Fibroblast of pulmonary artery (primary cell): ENCODE measurements around the gene FUZ.

Source experiments
- DNase-seq: peaks from one replicate; pipeline ENCODE4 v3.0.0-alpha.2; 2010; ENCODE audit warnings: low read depth
- H3K4me3 ChIP-seq: replicated peaks from 2 replicates; pipeline ENCODE4 v1.5.1; 2011; ENCODE audit warnings: low read depth, mild to moderate bottlenecking, control low read depth, low read length, moderate library complexity
- TF ChIP-seq, protein P1 (sequence below): IDR thresholded peaks from 2 replicates; pipeline ENCODE4 v1.5.1; 2011; ENCODE audit warnings: mild to moderate bottlenecking, control low read depth, low read length, inconsistent platforms; ENCODE audit errors: missing control alignments

The FUZ gene

DNA sequence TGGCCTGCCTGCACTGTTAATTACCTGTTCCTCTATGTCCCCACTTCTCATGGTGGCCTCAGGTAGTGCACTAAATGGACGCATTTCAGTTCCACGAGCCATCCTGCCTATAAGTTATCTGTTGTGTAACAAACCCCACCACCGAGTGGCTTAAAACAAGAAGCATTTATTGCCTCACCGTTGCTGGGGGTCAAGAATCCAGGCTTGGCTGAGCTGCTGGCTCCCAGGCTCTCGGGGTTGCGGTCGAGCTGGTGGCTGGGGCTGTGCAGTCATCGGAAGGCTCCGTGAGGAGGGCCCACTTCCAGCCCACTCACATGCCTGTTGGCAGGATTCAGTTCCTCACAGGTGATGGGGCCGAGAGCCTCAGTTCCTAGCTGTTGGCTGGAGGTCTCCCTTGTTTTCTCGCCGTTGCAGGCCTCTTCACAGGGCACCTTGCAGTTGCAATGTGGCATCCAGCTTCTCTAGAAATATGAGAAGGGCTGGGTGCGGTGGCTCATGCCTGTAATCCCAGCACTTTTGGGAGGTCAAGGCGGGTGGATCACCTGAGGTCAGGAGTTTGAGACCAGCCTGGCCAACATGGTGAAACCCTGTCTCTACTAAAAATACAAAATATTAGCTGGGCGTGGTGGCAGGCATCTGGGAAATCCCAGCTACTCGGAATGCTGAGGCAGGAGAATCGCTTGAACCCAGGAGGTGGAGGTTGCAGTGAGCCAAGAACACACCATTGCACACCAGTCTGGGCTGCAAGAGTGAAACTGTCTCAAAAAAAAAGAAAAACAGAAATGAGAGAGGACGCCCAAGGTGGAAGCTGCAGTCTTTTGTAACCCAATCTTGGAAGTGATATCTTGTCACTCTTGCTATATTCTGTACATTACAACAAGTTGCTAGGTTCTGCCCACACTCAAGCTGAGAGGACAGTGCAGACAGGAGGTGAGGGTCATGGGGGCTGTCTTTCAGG, 31.3 kb upstream of the FUZ start:
- TF ChIP-seq, protein P1, sequence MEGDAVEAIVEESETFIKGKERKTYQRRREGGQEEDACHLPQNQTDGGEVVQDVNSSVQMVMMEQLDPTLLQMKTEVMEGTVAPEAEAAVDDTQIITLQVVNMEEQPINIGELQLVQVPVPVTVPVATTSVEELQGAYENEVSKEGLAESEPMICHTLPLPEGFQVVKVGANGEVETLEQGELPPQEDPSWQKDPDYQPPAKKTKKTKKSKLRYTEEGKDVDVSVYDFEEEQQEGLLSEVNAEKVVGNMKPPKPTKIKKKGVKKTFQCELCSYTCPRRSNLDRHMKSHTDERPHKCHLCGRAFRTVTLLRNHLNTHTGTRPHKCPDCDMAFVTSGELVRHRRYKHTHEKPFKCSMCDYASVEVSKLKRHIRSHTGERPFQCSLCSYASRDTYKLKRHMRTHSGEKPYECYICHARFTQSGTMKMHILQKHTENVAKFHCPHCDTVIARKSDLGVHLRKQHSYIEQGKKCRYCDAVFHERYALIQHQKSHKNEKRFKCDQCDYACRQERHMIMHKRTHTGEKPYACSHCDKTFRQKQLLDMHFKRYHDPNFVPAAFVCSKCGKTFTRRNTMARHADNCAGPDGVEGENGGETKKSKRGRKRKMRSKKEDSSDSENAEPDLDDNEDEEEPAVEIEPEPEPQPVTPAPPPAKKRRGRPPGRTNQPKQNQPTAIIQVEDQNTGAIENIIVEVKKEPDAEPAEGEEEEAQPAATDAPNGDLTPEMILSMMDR = no peak
- H3K4me3 ChIP-seq = no peak overlapping the region
- DNase-seq = no peak

DNA sequence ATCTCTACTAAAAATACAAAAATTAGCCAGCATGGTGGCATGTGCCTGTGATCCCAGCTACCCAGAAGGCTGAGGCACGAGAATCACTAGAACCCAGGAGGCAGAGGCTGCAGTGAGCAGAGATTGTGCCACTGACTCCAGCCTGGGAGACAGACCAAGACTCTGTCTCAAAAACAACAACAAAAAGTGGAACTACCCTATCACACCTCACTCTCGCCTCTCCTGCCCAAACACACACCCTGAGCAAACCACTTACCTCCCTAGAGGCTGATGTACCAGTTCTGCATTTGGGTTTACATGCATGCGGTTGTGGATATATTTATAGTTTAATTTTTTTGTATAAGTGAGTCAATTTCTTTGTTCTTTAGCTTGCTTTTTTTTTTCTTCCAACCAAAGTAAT, 30.2 kb upstream of the FUZ start:
- H3K4me3 ChIP-seq = no peak overlapping the region
- DNase-seq = no peak
- TF ChIP-seq, protein P1 = no peak

DNA sequence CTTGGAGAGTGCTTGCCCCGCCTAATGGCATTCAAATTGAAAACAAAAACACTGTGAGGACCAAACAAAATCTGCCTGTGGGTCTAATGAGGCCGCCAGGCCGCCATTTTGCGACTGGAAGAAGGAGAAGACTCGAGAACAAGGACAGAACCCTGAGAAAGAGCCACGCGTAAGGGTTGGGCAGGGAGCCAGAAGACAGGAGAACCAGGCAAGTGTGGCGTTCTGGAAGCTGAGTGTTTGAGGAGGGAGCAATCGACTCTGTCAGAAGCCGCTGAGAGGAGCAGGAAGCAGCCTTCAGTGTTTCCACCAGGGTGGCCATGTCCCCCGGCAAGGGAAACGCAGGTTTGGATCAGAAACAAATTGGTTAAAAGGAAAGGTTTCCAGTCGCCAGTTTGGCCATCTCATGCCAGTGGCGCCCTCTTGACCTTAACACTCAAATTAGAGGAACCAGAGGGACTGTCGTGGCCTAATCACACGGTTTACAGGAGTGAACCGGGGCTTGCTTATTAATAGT, 27.7 kb upstream of the FUZ start:
- no peak for DNase-seq
- TF ChIP-seq, protein P1 = no peak
- no peak overlapping the region for H3K4me3 ChIP-seq

DNA sequence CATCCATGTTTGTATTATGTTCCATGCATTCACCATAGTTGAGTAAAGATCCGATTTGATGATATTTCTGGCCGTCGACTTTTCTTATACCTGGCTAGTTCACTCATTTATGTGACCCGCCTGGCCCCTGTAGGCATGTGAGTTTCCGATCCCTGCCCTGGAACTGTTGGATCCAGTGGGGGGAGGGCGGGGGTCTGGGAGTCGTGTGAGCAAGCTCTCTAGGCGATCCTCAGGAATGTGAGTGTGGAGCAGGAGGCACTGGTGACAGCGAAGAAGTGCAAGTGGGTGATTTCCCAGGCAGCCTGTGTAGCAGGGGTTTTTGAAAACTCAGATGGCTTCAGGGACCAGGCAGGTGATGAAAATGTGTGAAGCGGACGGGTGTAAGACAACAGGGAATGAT, 27.2 kb upstream of the FUZ start:
- no peak for DNase-seq
- H3K4me3 ChIP-seq = no peak overlapping the region
- TF ChIP-seq, protein P1 = no peak

DNA sequence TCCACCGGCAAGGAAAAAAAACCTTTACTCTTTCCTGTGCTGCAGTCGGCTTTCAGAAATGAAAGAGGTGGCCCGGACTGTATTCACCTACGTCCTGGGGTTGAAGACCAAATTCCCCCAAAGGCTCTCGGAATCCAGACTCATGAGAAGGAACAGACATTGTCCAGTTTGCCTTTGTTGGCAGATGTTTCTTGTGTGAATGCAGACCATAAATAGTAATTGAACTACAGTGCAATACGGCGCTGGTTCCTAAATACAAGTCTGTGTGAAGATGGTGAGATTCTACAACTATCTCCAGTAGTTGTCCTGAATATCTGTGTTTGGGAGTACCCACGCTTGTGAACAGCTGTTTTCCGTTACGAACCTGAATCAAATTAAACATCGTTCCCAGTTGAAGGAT, 26.6 kb upstream of the FUZ start:
- no peak overlapping the region for H3K4me3 ChIP-seq
- TF ChIP-seq, protein P1 = no peak
- DNase-seq = no peak

DNA sequence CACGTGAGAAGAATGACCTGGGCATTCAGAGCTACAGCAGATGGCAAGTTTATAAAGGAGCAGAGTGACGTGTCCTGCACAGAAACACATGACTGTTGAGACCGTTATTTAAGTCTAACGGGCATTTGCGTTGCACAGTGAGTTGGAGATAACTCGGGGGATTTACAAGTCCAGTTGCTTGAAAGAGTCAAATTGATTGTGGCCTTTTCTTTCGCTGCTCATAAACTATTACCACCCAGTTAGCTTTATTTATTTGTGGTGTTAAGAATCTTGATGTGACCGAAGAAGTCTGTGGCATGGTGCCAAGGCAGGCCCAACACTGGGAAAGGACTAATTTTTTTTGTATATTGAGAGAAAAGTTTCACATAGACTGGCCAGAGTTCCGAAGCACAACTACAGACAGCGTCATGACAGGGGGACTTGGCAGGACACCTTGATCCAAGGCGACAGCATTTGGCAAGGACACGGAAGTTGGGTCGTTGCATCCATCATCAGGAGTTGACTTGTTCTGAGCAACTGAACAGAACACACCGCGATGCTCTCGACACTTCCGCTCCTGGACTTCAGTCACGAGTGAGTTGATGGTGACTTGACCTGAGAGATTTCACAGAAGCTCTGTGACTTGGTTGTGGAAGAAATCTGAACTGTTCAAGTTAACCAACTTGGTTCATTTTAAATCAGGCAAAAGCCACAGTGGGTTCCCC, 25.9 kb upstream of the FUZ start:
- H3K4me3 ChIP-seq = no peak overlapping the region
- TF ChIP-seq, protein P1 = no peak
- DNase-seq = no peak
